GM12865 (cell line): Measurements from ENCODE around the gene UPF3A.
"Not testable (repeated sequence)": the region's sequence is repeated elsewhere in the genome, so short reads cannot be mapped to it uniquely, and the experiment has no call there.

ENCODE experiments used
- DNase-seq: peaks from one replicate; pipeline ENCODE4 v3.0.0; 2010; ENCODE audit warnings: low read depth
- H3K4me3 ChIP-seq: 2 replicates; pipeline ENCODE4 v1.5.1; 2011; ENCODE audit warnings: mild to moderate bottlenecking, low read depth, low read length, control low read depth
- TF ChIP-seq, protein P1 (sequence below): IDR thresholded peaks from 2 replicates; pipeline ENCODE4 v1.5.1; 2011; ENCODE audit warnings: low read length, control low read depth, low read depth, inconsistent platforms; ENCODE audit not compliant: insufficient read depth; ENCODE audit errors: missing control alignments

Gene UPF3A

DNA sequence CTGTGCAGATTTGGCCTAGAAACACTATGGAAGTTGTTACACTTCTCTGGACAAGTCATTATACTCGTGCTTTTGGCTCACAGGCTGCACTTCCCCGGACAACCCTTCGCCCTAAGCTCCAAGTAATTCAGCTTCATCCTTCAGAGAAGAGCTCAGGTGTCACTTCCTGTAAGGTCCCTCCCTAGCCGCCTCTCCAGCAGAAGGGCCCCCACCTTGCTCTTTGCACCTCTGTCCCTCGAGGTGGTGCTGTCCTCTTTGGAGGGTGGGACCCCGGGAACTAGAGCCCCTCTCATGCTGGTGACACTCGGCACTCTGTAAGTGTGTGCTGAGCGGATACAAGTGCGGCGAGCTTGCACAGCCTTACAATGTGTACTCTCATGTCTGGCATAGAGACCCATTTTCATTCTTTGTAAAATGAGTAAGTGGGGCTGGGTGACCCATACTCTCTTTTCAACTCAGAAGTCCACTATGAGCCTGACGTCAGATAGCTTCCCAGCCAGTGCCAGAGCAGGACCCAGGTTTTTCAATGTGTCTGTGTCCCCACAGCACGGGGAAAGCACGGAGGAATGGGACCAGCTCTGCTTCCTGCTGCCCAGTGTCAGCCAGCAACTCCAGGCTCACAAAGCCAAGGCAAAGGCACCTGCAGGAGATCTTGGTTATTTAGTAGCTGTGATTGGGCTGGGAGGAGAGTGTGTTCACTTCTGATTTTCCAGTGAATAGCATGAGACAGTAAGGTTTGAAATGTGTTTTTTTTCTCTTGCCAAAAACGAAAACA lies 59.8 kb downstream of the UPF3A start:
- H3K4me3 ChIP-seq: no peak overlapping the region
- no peak for DNase-seq
- TF ChIP-seq, protein P1, sequence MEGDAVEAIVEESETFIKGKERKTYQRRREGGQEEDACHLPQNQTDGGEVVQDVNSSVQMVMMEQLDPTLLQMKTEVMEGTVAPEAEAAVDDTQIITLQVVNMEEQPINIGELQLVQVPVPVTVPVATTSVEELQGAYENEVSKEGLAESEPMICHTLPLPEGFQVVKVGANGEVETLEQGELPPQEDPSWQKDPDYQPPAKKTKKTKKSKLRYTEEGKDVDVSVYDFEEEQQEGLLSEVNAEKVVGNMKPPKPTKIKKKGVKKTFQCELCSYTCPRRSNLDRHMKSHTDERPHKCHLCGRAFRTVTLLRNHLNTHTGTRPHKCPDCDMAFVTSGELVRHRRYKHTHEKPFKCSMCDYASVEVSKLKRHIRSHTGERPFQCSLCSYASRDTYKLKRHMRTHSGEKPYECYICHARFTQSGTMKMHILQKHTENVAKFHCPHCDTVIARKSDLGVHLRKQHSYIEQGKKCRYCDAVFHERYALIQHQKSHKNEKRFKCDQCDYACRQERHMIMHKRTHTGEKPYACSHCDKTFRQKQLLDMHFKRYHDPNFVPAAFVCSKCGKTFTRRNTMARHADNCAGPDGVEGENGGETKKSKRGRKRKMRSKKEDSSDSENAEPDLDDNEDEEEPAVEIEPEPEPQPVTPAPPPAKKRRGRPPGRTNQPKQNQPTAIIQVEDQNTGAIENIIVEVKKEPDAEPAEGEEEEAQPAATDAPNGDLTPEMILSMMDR: no peak

DNA sequence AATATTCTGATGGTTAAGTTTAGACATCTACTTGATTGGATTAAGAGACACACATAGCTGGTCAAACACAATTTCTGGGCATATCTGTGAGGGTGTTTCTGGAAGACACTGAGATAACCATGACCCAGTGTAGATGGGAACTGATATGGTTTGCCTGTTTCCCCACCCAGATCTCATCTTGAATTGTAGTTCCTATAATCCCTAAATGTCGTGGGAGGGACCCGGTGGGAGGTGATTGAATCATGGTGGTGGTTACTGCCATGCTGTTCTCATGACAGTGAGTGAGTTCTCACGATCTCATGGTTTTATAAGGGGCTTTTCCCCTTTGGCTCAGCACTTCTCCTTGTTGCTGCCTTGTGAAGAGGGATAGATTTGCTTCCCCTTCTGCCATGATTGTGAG lies 65.9 kb downstream of the UPF3A start:
- H3K4me3 ChIP-seq, DNase-seq: not testable (repeated sequence)

DNA sequence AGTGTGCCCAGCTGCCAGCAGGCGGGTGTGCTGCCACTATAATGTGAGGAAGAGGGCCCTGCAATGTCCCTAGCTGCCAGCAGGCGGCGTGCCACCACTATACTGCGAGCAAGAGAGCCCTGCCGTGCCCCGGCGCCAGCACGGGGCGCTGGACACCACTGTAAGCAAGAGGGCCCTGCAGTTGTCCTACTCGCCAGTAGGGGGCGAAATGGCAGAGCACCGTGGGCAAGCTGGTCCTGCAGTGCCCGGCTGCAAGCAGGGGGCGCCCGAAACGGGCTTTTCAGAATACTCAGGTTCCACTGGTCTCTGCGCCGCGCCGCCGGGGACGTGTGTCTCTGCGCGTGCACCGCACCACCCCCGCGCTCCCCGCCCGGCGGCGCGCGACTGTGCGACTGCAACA lies 71.4 kb downstream of the UPF3A start:
- not testable (repeated sequence) for H3K4me3 ChIP-seq
- TF ChIP-seq, protein P1: peak; percentile 36
- peak; percentile 41 for DNase-seq

DNA sequence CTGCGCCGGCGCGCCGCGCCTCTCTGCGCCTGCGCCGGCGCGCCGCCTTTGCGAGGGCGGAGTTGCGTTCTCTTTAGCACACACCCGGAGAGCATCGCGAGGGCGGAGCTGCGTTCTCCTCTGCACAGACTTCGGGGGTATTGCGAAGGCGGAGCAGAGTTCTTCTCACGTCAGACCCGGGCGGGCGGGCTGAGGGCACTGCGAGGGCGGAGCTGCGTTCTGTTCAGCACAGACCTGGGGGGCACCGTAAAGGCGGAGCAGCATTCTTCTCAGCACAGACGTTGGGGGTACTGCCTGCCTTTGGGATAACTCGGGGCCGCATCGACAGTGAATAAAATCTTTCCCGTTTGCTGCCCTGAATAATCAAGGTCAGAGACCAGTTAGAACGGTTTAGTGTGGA lies 72.0 kb downstream of the UPF3A start:
- H3K4me3 ChIP-seq, DNase-seq: not testable (repeated sequence)
